A549 (cell line): Measurements from ENCODE around the gene PAXIP1. TPM values are rescaled to one million over a fixed set of nuclear protein-coding genes. Genes with fewer than 3 reads are reported as not detected.

Experiments used
- ATAC-seq, 2 experiments: fragments of 200-7000 bp in 1 of 2; fragments of >200 bp in 1 of 2; cut with Nextera tagmentation in 1 of 2; cut with Tn5 transposase in 1 of 2; 3 replicates each; pipeline versions ENCODE4 v1.8.0 to v1.9.1; 2018 to 2020; ENCODE audit warnings: mild to moderate bottlenecking in 1 of 2, moderate library complexity in 1 of 2
- CTCF ChIA-PET: fragments of 300-600 bp; sonication (Branson Sonifier 250); formaldehyde crosslinking; extraction: SDS; loops from one replicate; lab custom pipeline; 2021; ENCODE audit warnings: antibody characterized with exemption, inconsistent platforms; lab: Yijun Ruan, JAX
- POLR2A ChIA-PET: fragments of 350-600 bp; formaldehyde crosslinking; extraction: SDS; loops from one replicate; lab custom pipeline; 2021; ENCODE audit warnings: antibody characterized with exemption, inconsistent platforms; lab: Yijun Ruan, JAX
- DNase-seq, 2 experiments: peaks; one replicate each; pipeline versions ENCODE4 v3.0.0 to v3.0.0-alpha.2; 2011 to 2016; ENCODE audit warnings: low read depth in 1 of 2, low spot score in 1 of 2
- FAIRE-seq: peaks from 2 replicates; lab custom pipeline; 2011; peaks lifted over from hg19 to GRCh38; lab: Jason Lieb, UNC
- H3K27ac ChIP-seq, 2 experiments: fragments of >200 bp; sonication (Bioruptor Twin); formaldehyde crosslinking; 3 replicates each; pipeline ENCODE4 v1.5.1; 2016 to 2017
- H3K4me1 ChIP-seq: fragments of >200 bp; sonication (Bioruptor Twin); formaldehyde crosslinking; 3 replicates; pipeline ENCODE4 v1.6.1; 2016
- H3K4me2 ChIP-seq: fragments of >200 bp; sonication (Bioruptor Twin); formaldehyde crosslinking; 3 replicates; pipeline ENCODE4 v1.6.1; 2016
- H3K4me3 ChIP-seq: fragments of >200 bp; sonication (Bioruptor Twin); formaldehyde crosslinking; 3 replicates; pipeline ENCODE4 v1.5.1; 2016
- H3K9me3 ChIP-seq: fragments of >200 bp; sonication (Bioruptor Twin); formaldehyde crosslinking; 3 replicates; pipeline ENCODE4 v1.6.1; 2016
- CEBPB ChIP-seq, 2 experiments: fragments of >200 bp in 1 of 2; sonication (Bioruptor Twin) in 1 of 2; formaldehyde crosslinking in 1 of 2; IDR thresholded peaks; 2 replicates each; pipeline ENCODE4 v1.6.1; 2012 to 2016
- EP300 ChIP-seq, 2 experiments: fragments of >200 bp; sonication (Bioruptor Twin); formaldehyde crosslinking; IDR thresholded peaks; 2 replicates in 1 of 2; 3 replicates in 1 of 2; pipeline ENCODE4 v1.6.1; 2016 to 2017
- ESRRA ChIP-seq: fragments of 150-350 bp; IDR thresholded peaks from 2 replicates; pipeline ENCODE4 v1.6.1; 2014; ENCODE audit warnings: mild to moderate bottlenecking, low read length, borderline replicate concordance
- HDAC2 ChIP-seq: fragments of 200-600 bp; sonication (generic); IDR thresholded peaks from 2 replicates; pipeline ENCODE4 v1.6.1; 2016
- HEYL ChIP-seq: fragments of 250-450 bp; sonication (Bioruptor Pico); IDR thresholded peaks from 2 replicates; pipeline ENCODE4 v1.8.0; 2021; ENCODE audit warnings: mild to moderate bottlenecking, moderate library complexity
- HOXB5 ChIP-seq: fragments of 250-450 bp; sonication (Bioruptor Pico); IDR thresholded peaks from 2 replicates; pipeline ENCODE4 v1.5.0; 2020; ENCODE audit warnings: mild to moderate bottlenecking, moderate library complexity
- JUNB ChIP-seq: fragments of >200 bp; sonication (Bioruptor Twin); formaldehyde crosslinking; IDR thresholded peaks from 2 replicates; pipeline ENCODE4 v1.6.1; 2016
- KDM5A ChIP-seq: fragments of 200-600 bp; sonication (generic); IDR thresholded peaks from 2 replicates; pipeline ENCODE4 v1.6.1; 2016; ENCODE audit warnings: antibody characterized with exemption, mild to moderate bottlenecking
- PHF8 ChIP-seq: fragments of 200-600 bp; sonication (generic); IDR thresholded peaks from 2 replicates; pipeline ENCODE4 v1.6.1; 2016; ENCODE audit warnings: low read depth, mild to moderate bottlenecking, antibody characterized with exemption, moderate library complexity, borderline replicate concordance
- POLR2A ChIP-seq: IDR thresholded peaks from 2 replicates; pipeline ENCODE4 v1.6.1; 2012; ENCODE audit warnings: mild to moderate bottlenecking, low read length
- RCOR1 ChIP-seq: fragments of 150-350 bp; IDR thresholded peaks from 2 replicates; pipeline ENCODE4 v1.6.1; 2014; ENCODE audit warnings: antibody characterized with exemption, low read length, low read depth
- RFX5 ChIP-seq: fragments of 450-650 bp; IDR thresholded peaks from 2 replicates; pipeline ENCODE4 v1.7.1; 2014; ENCODE audit warnings: antibody characterized with exemption, mild to moderate bottlenecking, moderate library complexity
- SMC3 ChIP-seq: fragments of >200 bp; sonication (Bioruptor Twin); formaldehyde crosslinking; IDR thresholded peaks from 3 replicates; pipeline ENCODE4 v1.6.1; 2018; ENCODE audit warnings: inconsistent platforms
- ZC3H11A ChIP-seq: fragments of 450-650 bp; IDR thresholded peaks from 2 replicates; pipeline ENCODE4 v1.6.1; 2014; ENCODE audit warnings: antibody characterized with exemption, mild to moderate bottlenecking
- ZNF302 ChIP-seq: fragments of 250-450 bp; sonication (Bioruptor Pico); IDR thresholded peaks from 2 replicates; pipeline ENCODE4 v1.9.0; 2021; ENCODE audit warnings: inconsistent platforms, mild to moderate bottlenecking, moderate library complexity
- WGBS: methylation state at CpG from one replicate; pipeline ENCODE4 v1.1.6; 2017; ENCODE audit errors: missing lambda C conversion rate; 5-methylcytosine and 5-hydroxymethylcytosine counted together
- polyA plus RNA-seq, 4 experiments: library from polyadenylated mRNA; depleted of rRNA in 3 of 4; stranded (reverse); fragments of >200 nt; fragmentation: RNase III in 1 of 4; extraction: RNeasy Plus Mini Kit Qiagen cat#74134 plus additional on column Dnase treatment in 1 of 4; gene quantifications; 2 replicates in 3 of 4; 3 replicates in 1 of 4; pipeline ENCODE4 v1.2.3, GENCODE V29; 2011 to 2017
- TF ChIP-seq, protein P1 (sequence below): fragments of 450-650 bp; IDR thresholded peaks from 2 replicates; pipeline ENCODE4 v1.6.1; 2014; ENCODE audit warnings: antibody characterized with exemption
- TF ChIP-seq, protein P2 (sequence below): fragments of >200 bp; sonication (Bioruptor Twin); formaldehyde crosslinking; IDR thresholded peaks from 2 replicates; pipeline ENCODE4 v1.6.1; 2016
- TF ChIP-seq, protein P3 (sequence below): IDR thresholded peaks from 2 replicates; pipeline ENCODE4 v1.6.1; 2012
- TF ChIP-seq, protein P4 (sequence below): fragments of 250-450 bp; sonication (Bioruptor Pico); IDR thresholded peaks from 2 replicates; pipeline ENCODE4 v1.5.0; 2020; ENCODE audit warnings: low read depth, mild to moderate bottlenecking, moderate library complexity
- TF ChIP-seq, protein P5 (sequence below): fragments of 150-350 bp; IDR thresholded peaks from 2 replicates; pipeline ENCODE4 v1.6.1; 2014; ENCODE audit warnings: low read depth, mild to moderate bottlenecking, low read length

Gene PAXIP1
- polyA plus RNA-seq, 2 of the 4 experiments (the other 2 are of a cell fraction) = 15.3 to 15.7 TPM

DNA sequence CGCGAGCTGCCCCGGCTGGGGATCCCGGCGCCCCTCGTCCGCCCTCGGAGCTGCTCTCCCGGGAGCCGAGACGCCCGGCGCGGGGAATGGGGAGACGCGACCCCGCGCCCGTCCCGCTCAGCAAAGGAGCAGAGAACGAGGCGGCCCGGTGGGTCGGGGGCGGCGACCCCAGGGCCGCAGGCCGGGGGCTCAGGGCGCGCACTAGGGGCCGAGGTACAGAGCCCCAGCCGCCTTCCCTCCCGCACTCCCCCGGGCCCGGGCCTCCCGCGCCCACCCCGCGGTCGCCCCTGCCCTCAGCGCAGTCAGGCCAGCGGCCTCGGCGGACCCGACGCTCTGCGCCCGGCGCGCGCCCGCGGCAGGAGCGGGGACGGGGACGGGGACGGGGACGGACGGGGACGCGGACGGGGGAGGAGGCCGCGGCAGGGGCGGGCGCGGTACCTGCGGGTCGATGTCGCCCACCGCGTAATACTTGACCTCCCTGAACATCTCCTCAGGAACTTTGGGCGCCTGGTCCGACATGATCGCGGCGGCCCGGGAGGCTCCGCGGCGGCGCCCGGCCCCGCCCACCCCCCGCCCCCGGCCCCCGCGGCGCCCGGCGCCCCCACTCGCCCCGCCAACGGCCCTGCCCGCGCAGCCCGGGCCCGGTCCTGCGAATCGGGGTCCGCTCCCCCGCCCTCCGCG, 373 bp downstream of the PAXIP1 start:
- POLR2A ChIA-PET = interaction anchor here (0.7 to 1.6 kb wide), 5 partner anchors 19 to 451 kb away, joined by 3 to 6 read pairs (median 4); partner anchors contain the start of gene INSIG1
- CTCF ChIA-PET = interaction anchor here (0.6 to 1.4 kb wide), 2 partner anchors 75 to 1535 kb away, joined by 3 read pairs; no protein-coding TSS in a partner anchor
- TF ChIP-seq POLR2A = peak; percentile 40; the same call in 1 of the 2 replicates
- TF ChIP-seq JUNB = no peak
- TF ChIP-seq, protein P1, sequence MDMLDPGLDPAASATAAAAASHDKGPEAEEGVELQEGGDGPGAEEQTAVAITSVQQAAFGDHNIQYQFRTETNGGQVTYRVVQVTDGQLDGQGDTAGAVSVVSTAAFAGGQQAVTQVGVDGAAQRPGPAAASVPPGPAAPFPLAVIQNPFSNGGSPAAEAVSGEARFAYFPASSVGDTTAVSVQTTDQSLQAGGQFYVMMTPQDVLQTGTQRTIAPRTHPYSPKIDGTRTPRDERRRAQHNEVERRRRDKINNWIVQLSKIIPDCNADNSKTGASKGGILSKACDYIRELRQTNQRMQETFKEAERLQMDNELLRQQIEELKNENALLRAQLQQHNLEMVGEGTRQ = no peak
- TF ChIP-seq PHF8 = peak; percentile 42; the same call in 1 of the 2 replicates
- no peak for TF ChIP-seq ESRRA
- Histone ChIP-seq H3K9me3 (no peaks in the 10 kb centered on the region), H3K4me1 (peaks cover 6% of the 10 kb centered on the region; the same call in 1 of the 3 replicates), H3K4me3 (peak overlapping the region; percentile 96), H3K27ac (peak overlapping the region; percentile 98 to 100), H3K4me2 (peak overlapping the region; percentile 96)
- WGBS = no CpG with 5 or more reads among the region's 104 CpGs
- no peak for FAIRE-seq
- peak; percentile 24 to 41 for DNase-seq
- peak; percentile 49 to 72 for ATAC-seq

DNA sequence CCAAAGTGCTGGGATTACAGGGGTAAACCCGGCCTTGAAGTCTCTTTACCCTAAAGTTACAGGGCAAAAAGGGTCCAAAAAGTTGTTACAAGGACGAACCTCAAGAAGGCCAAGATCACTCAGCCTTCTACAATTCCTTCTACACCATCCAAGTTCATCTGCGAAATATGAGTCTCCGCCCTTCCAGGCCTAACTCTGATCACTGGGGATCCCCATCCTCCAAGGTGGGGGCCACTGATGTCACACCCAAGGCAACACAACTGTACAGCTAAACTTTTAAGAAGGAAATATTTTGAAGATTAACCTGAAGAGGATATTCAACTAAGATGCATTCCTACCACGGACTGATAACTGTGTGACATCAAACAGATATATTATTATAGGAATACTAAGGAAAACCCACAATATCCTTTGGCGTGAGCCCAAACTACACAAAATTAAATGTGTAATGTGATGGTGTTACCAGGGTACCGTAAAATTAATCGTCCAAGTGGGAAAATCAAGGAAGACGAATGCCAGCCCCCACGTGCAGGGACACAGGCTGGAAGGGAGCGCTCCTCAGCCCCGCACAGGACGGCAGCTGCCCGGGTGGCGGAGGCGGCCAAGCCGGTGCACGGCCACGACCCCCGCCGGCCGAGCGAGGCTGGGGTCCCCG, 1.0 kb downstream of the PAXIP1 start:
- Histone ChIP-seq H3K4me3 (peak overlapping the region; percentile 96), H3K27ac (peak overlapping the region; percentile 98 to 100), H3K9me3 (no peaks in the 10 kb centered on the region), H3K4me2 (peak overlapping the region; percentile 94), H3K4me1 (peaks cover 6% of the 10 kb centered on the region; the same call in 1 of the 3 replicates)
- WGBS = 32% methylated on average over 12 of the region's 24 CpGs
- ChIA-PET CTCF (interaction anchor here (0.6 to 2.1 kb wide), 4 partner anchors 8 to 1535 kb away, joined by 3 to 5 read pairs (median 4); no protein-coding TSS in a partner anchor), POLR2A (interaction anchor here (0.7 kb wide), 1 partner anchor 451 kb away, joined by 3 read pairs; no protein-coding TSS in a partner anchor)
- ATAC-seq (peak; percentile 27 to 37; a peak in 5 of 6 replicates), FAIRE-seq (no peak), DNase-seq (peak; percentile 16 to 26)
- TF ChIP-seq EP300 (IDR thresholded peaks at IDR 0.05) = no peak
- no peak for TF ChIP-seq CEBPB (IDR thresholded peaks at IDR 0.05)
- no peak for TF ChIP-seq HEYL (CRISPR knock-in tag)
- no peak for TF ChIP-seq HOXB5 (CRISPR knock-in tag)
- TF ChIP-seq RFX5 = no peak
- TF ChIP-seq SMC3 = no peak
- TF ChIP-seq, protein P1 = no peak
- no peak for TF ChIP-seq ESRRA
- TF ChIP-seq, protein P2, sequence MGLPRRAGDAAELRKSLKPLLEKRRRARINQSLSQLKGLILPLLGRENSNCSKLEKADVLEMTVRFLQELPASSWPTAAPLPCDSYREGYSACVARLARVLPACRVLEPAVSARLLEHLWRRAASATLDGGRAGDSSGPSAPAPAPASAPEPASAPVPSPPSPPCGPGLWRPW = no peak
- no peak for TF ChIP-seq HDAC2
- no peak for TF ChIP-seq RCOR1
- TF ChIP-seq, protein P3, sequence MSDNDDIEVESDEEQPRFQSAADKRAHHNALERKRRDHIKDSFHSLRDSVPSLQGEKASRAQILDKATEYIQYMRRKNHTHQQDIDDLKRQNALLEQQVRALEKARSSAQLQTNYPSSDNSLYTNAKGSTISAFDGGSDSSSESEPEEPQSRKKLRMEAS = no peak; the same call in 1 of the 2 replicates
- no peak for TF ChIP-seq ZC3H11A
- TF ChIP-seq KDM5A = no peak
- TF ChIP-seq, protein P4, sequence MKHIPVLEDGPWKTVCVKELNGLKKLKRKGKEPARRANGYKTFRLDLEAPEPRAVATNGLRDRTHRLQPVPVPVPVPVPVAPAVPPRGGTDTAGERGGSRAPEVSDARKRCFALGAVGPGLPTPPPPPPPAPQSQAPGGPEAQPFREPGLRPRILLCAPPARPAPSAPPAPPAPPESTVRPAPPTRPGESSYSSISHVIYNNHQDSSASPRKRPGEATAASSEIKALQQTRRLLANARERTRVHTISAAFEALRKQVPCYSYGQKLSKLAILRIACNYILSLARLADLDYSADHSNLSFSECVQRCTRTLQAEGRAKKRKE (CRISPR knock-in tag) = no peak
- TF ChIP-seq ZNF302 (CRISPR knock-in tag) = no peak
- TF ChIP-seq, protein P5, sequence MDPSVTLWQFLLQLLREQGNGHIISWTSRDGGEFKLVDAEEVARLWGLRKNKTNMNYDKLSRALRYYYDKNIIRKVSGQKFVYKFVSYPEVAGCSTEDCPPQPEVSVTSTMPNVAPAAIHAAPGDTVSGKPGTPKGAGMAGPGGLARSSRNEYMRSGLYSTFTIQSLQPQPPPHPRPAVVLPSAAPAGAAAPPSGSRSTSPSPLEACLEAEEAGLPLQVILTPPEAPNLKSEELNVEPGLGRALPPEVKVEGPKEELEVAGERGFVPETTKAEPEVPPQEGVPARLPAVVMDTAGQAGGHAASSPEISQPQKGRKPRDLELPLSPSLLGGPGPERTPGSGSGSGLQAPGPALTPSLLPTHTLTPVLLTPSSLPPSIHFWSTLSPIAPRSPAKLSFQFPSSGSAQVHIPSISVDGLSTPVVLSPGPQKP = no peak
